ENCODE results near the gene THBS4.

The THBS4 gene

DNA sequence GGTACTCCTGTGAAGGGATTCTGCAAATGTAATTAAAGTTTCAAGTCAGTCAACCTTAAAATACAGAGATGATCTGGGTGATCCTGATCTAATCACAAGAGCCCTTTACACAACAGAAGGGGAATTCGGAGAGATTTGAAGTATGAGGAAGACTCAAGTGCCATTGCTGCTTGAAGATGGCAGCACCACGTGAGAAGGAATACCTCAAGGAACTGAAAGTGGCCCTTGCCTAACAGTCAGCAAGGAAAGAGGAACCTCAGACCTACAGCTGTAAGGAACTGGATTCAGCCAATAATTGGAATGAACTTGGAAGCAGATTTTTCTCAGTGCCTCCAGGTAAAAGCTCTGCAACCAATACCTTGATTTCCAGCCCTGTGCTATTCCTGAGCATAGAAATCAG, 87.4 kb downstream of the THBS4 start:
- DNase-seq, result no peak

DNA sequence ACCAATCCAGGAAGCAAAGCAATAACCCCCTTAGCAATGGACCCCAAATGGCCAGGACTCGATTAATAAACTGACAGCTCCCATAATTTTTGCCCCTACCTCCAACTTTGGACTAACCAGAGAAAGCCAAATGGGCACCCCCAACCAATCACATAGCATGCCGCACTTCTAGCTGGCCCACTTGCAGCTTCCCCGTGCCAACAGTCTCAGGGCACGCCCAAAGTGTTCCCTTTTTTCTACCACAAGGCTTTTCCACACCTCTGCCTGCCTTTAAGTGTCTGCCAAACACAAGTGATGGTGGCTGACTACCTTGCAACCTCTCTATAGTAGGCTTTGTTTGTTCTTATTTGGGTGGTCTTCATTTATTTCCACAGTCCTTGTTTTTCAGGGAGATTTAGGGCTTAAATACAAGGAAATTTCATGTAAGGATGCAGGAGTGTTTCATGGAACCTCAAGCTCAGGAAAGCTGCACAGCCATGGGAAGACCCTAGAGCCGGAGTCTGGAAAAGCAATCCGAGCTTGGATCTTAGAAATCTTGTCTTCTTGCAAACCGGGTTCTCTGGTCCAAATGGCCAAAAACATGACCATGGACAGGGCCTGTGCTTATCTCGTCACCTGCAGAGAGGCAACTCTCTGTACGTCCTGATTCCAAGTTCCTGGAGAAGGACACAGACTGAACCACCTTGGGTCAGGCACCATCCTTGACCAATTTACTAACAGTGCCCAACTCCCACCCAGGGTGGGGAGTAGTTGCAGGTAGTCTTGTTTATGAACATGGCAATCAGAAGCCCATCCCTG, 89.2 kb downstream of the THBS4 start:
- DNase-seq, result no peak

GRCh38 chr5:80125022-80125961, 90.1 kb downstream of the THBS4 start:
- no peak for DNase-seq

DNA sequence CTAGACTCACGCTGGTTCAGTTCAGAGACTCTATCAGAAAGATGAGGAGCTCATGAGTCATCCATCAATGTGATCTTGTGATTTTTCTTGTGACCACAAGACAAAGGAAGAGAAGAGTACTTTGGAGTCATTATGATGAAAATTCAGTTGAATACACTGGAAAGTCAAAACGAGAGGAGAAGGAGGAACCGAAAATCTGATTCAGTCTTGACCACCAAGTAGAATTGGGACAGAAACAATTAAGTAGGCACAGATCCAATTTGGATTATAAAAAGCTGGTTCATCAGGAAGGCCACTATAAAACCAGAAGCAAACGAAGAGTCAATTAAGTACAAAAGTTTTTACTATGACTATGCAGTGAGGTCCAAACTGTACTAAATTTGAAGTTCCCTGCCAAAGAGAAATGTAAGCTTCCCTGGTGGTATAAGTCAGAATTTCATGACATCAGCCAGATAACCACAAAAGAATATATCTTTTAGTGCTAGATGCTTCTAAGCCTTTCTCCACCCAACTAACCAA, 90.9 kb downstream of the THBS4 start:
- DNase-seq, result no peak

- DNase-seq, result no peak
Measured at GRCh38 chr5:80127116-80127552, 92.0 kb downstream of the THBS4 start.

DNA sequence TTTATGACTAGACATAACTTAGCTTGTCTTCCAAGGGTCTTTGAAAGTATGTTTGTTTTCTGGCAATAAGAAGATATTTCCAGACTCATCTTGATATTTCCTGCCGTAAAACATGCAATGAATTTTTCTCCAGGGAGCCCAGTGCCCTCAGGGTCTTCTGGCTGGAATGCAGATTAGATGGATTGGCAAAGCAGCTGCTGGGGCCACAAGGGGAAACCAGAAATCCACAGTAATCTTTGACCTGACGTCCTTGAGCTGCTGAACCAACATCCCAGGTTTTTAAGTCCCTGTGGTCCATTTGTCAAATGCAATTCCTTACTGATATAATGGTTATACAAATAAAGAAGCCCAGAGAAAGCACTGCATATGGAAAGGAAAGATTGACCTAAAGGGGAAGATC, 93.0 kb downstream of the THBS4 start:
- DNase-seq, result no peak

- DNase-seq, result no peak
Measured at GRCh38 chr5:80129146-80129545, 94.0 kb downstream of the THBS4 start.

All from SW 1271 (cell line).